Body of pancreas (tissue), 4 donors: ENCODE data around the gene SDHAF1. TPM values are rescaled to one million over a fixed set of nuclear protein-coding genes. Genes with fewer than 3 reads are reported as not detected.

Experiments
- ATAC-seq: fragments of 150-250 bp; one replicate; pipeline ENCODE4 v1.9.1; 2016
- DNase-seq, 4 donors: peaks; one replicate each; pipeline ENCODE4 v3.0.0-alpha.2; 2019
- H3K27ac ChIP-seq, 4 donors: fragments of 200-600 bp; sonication (generic); 1 replicate in 3 of 4; 2 replicates in 1 of 4; pipeline versions ENCODE4 v1.5.1 to v1.6.1; 2016 to 2019; ENCODE audit warnings: mild to moderate bottlenecking in 1 of 4, mixed read lengths in 1 of 4, moderate library complexity in 1 of 4
- H3K27me3 ChIP-seq, 2 donors: fragments of 200-600 bp; sonication (generic); one replicate each; pipeline ENCODE4 v1.6.0; 2016; ENCODE audit warnings: mild to moderate bottlenecking in 1 of 2
- H3K36me3 ChIP-seq, 2 donors: fragments of 200-600 bp; sonication (generic); replicated peaks in 1 of 2; 2 replicates each; pipeline ENCODE4 v1.5.1; 2016; ENCODE audit warnings: low read depth in 2 of 2; ENCODE audit not compliant: insufficient read depth in 1 of 2
- H3K4me1 ChIP-seq: fragments of 200-600 bp; sonication (generic); one replicate; pipeline ENCODE4 v1.6.0; 2016
- H3K4me3 ChIP-seq, 2 donors: fragments of 200-600 bp; sonication (generic); 1 replicate in 1 of 2; 2 replicates in 1 of 2; pipeline ENCODE4 v1.5.1; 2016 to 2019
- H3K9me3 ChIP-seq, 3 donors: fragments of 200-600 bp; sonication (generic); 1 replicate in 2 of 3; 2 replicates in 1 of 3; pipeline ENCODE4 v1.5.1; 2016
- CTCF ChIP-seq, 7 experiments: fragments of 450-650 bp in 4 of 7; fragments of 200-600 bp in 3 of 7; sonication (generic) in 3 of 7; IDR thresholded peaks; one replicate each; pipeline ENCODE4 v1.5.1; 2016 to 2019; ENCODE audit warnings: antibody characterized with exemption in 7 of 7
- POLR2A ChIP-seq, 3 donors: fragments of 450-650 bp; IDR thresholded peaks; one replicate each; pipeline ENCODE4 v1.6.1; 2016; ENCODE audit warnings: antibody characterized with exemption in 3 of 3, mild to moderate bottlenecking in 2 of 3
- WGBS, 2 donors: methylation state at CpG; one replicate each; pipeline ENCODE4 v1.1.5; 2017; 5-methylcytosine and 5-hydroxymethylcytosine counted together
- intact Hi-C: fragments of 100-400 bp; cut with DNase I; formaldehyde crosslinking; loops from one replicate; pipeline ENCODE4 v1.15.1; 2023
- total RNA-seq, 2 donors: library from RNA; depleted of rRNA; stranded (reverse); fragments of >200 nt; gene quantifications; one replicate each; pipeline ENCODE4 v1.1.0, GENCODE V29; 2016

SDHAF1 gene
- total RNA-seq, 2 donors from 2014 or later = 33.9 to 39.2 TPM

GRCh38 chr19:35990156-35990555 is 4.8 kb upstream of the SDHAF1 start:
- no peak overlapping the region for H3K27ac ChIP-seq
- WGBS, 2 donors = 86 to 89% methylated on average over 4 of the region's 4 CpGs
- intact Hi-C loops = no loop called here

DNA sequence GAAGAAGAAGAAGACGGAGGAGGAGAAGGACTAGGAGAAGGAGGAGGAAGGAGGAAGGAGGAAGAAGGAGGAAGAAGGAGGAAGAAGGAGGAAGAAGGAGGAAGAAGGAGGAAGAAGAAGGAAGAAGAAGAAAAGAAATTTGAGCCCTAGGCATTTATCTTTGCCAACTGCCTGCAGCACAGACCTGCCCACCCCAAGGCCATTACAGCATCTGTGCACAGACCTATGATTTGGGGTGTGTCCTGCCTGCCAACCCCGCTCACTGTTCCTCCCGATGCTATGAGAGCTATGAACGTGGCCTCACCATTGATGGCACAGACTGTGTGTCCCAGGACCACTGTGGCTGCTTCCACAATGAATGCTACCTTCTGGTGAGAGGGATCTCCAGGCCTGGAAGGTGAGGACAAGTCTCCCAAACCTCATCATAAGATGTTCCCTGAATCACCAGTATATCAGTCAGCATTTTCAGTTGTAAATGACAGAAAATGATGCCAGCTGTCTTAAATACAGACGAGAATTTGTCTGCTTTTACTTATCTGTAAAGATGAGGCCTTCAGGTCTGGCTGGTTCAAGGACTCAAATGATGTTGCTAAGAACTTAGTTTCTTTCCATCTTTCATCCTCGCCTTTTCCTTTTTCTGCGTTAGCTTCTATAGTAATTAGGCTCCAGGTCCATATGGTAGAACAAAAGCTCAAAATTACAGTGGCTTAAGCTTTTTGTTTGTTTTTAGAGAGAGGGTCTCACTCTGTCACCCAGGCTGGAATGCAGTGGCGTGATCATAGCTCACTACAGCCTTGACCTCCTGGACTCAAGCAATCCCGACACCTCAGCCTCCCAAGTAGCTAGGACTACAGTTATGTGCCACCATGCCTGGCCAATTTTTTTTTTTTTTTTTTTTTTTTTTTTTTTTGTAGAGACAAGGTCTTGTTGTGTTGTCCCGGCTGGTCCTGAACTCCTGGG is 3.9 kb upstream of the SDHAF1 start:
- no peaks in the 10 kb centered on the region for H3K9me3 ChIP-seq
- DNase-seq (no peak), ATAC-seq (no peak)
- no peak overlapping the region for H3K4me3 ChIP-seq
- no peak overlapping the region for H3K27ac ChIP-seq
- H3K36me3 ChIP-seq = no peaks in the 10 kb centered on the region
- intact Hi-C loops = no loop called here
- WGBS, 2 donors = 77 to 79% methylated on average over 9 of the region's 10 CpGs
- peaks cover 0 to 12% of the 10 kb centered on the region in 2 donors for H3K27me3 ChIP-seq
- peaks cover 20% of the 10 kb centered on the region for H3K4me1 ChIP-seq
- TF ChIP-seq POLR2A (IDR thresholded peaks at IDR 0.05) (no peak), CTCF (IDR thresholded peaks at IDR 0.05) (no peak)

More at GRCh38 chr19:35990156-35990555, 4.8 kb upstream of the SDHAF1 start:
- H3K9me3 ChIP-seq = no peaks in the 10 kb centered on the region
- TF ChIP-seq CTCF (IDR thresholded peaks at IDR 0.05) (no peak), POLR2A (IDR thresholded peaks at IDR 0.05) (no peak)
- peaks cover 0 to 16% of the 10 kb centered on the region in 2 donors for H3K27me3 ChIP-seq
- no peaks in the 10 kb centered on the region for H3K36me3 ChIP-seq
- H3K4me3 ChIP-seq = no peak overlapping the region
- peaks cover 16% of the 10 kb centered on the region for H3K4me1 ChIP-seq
- ATAC-seq = no peak
- no peak for DNase-seq

DNA sequence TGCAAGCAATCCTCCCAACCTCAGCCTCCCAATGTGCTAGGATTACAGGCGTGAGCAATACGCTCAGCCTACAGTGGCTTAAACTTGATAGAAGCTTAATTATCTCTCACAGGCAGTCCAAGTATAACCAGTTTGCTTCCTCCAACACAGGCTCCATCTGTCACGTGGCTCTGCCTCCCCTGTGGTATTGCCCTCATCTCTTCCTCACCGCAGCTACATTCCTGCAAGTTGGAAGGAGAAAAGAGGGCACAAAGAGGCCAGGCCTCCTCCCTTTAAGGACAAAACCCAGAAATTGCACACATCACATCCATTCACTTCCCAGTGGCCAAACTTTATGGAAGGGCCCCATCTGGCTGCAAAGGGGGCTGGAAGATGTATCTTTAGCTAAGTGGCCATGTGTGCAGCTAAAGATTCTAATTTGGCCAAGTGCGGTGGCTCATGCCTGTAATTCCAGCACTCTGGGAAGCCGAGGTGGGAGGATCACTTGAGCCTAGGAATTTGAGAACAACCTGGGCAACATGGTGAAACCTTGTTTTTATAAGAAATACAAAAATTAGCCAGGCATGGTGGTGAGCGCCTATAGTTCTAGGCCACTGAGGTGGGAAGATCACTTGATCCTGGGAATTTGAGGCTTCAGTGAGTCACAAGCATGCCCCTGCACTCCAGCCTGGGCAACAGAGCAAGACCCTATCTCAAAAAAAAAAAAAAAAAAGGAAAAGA is 3.1 kb upstream of the SDHAF1 start:
- Histone ChIP-seq H3K4me3 (no peak overlapping the region), H3K27me3 (peaks cover 0 to 4% of the 10 kb centered on the region in 2 donors), H3K36me3 (no peaks in the 10 kb centered on the region), H3K27ac (no peak overlapping the region), H3K4me1 (peaks cover 27% of the 10 kb centered on the region), H3K9me3 (no peaks in the 10 kb centered on the region)
- DNase-seq (no peak), ATAC-seq (no peak)
- intact Hi-C loops = no loop called here
- WGBS, 2 donors = 81 to 85% methylated on average over 7 of the region's 7 CpGs
- TF ChIP-seq POLR2A (IDR thresholded peaks at IDR 0.05) = no peak
- TF ChIP-seq CTCF (IDR thresholded peaks at IDR 0.05) = no peak

GRCh38 chr19:35992907-35993765 is 1.9 kb upstream of the SDHAF1 start:
- ATAC-seq = no peak

More at GRCh38 chr19:35992907-35993765, 1.9 kb upstream of the SDHAF1 start:
- Histone ChIP-seq H3K27ac (no peak overlapping the region), H3K9me3 (no peaks in the 10 kb centered on the region), H3K4me3 (no peak overlapping the region), H3K36me3 (no peaks in the 10 kb centered on the region), H3K4me1 (peaks cover 28% of the 10 kb centered on the region), H3K27me3 (no peaks in the 10 kb centered on the region)
- intact Hi-C loops = no loop called here
- 85 to 94% methylated on average over 8 of the region's 8 CpGs for WGBS, 2 donors
- no peak for DNase-seq
- TF ChIP-seq POLR2A (IDR thresholded peaks at IDR 0.05) (no peak), CTCF (IDR thresholded peaks at IDR 0.05) (no peak)
